Raji (cell line): Measurements from ENCODE around the gene SV2C.

Experiments used
- POLR2A ChIP-seq: IDR thresholded peaks from 2 replicates; pipeline ENCODE4 v1.6.1; 2011; ENCODE audit warnings: low read depth, low read length, control low read depth; ENCODE audit not compliant: insufficient read depth

The SV2C gene

DNA sequence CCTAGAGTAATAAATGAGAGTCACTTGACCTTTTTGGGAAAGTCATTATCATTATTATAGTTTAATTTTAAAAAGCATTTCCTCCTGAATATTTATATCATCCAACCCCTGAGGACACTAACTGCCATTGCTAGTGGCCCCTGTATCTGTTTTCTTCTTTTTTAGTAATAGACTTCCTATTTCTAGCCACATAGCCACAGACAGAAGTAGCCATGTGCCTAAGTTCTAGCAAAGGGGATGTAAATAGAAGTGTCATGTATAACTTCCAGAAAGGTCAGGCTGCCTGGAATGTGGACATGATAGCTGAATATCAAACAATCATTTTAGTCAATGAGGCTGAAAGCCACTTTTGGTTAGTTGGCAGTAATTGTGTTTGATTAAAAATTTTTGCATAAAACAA, 282.4 kb downstream of the SV2C start:
- TF ChIP-seq POLR2A = no peak

GRCh38 chr5:76366596-76366995, 283.4 kb downstream of the SV2C start:
- TF ChIP-seq POLR2A = no peak

GRCh38 chr5:76367623-76368371, 284.6 kb downstream of the SV2C start:
- TF ChIP-seq POLR2A = no peak

DNA sequence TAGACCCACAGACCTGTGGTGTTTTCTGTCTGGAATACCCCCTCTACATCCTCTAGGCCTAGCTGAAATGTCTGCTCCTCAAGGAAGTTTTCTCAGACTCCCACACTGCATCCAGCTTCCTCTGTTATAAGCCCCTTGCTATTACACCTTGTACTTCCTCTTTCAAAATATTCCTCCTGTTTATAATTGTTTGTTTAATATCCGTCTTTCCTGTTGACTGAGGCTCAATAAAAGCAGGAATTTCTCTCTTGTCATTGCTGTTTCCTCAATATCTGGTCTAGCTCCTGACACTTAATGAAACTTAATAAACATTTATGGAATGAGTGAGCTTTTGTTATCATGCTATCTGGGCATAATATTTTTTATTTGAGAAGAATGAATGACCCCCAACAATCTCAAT, 285.8 kb downstream of the SV2C start:
- TF ChIP-seq POLR2A = no peak

DNA sequence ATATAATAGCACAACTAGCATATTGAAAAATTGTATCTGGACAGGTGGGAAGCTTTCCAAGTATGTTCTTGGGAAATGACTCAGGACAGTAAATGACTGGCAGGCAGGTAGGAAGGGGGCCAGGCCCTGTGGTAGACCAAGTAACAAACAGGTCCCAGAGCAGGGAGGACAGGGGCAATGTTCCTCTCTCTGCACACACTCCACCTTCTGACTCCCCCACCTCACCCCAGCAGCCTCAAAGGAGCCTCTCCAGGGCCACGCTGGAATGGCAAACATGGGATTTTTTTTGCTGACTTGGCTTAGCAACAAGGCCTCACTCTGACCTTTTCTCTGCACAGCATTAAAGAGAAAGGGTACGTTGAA, 288.8 kb downstream of the SV2C start:
- TF ChIP-seq POLR2A = no peak

DNA sequence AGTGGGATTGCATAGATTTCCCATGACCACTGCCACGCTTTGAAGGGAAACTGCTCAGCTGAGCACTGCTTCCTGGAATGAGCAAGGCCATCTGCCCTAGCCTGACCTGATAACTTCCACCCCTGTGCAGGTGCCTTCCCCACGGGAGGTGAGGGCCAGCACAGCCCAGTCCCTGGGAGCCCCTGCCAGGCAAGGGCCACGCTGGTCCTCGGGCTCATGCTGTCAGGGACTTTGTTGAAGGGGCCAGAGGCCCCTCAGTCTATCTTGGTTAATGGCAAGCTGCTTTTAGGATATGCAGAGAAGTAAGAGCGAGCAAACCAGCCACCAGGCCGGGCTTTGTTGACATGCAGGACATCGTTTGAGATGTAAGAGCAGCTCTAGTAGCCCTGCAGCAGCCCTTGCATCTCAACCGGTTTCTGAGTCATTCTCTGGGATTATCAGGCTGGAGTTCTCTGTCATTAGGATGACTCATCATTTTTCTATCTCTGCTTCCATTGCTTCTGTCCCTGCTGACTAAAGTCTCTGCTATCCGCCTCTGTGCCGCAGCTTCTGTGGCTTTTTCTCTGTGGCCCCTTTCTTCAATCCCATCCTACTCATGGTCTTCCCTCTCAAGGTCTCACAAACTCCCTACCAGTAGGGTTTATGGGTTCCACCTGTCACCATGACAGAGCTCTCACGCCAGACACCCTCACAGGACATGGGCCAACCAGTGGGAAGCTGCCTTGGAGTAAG, 289.3 kb downstream of the SV2C start:
- TF ChIP-seq POLR2A = no peak

GRCh38 chr5:76376148-76376865, 293.1 kb downstream of the SV2C start:
- TF ChIP-seq POLR2A = no peak

GRCh38 chr5:76376866-76377230, 293.7 kb downstream of the SV2C start:
- no peak for TF ChIP-seq POLR2A

- no peak for TF ChIP-seq POLR2A
Measured at GRCh38 chr5:76378355-76378754, 295.2 kb downstream of the SV2C start.

DNA sequence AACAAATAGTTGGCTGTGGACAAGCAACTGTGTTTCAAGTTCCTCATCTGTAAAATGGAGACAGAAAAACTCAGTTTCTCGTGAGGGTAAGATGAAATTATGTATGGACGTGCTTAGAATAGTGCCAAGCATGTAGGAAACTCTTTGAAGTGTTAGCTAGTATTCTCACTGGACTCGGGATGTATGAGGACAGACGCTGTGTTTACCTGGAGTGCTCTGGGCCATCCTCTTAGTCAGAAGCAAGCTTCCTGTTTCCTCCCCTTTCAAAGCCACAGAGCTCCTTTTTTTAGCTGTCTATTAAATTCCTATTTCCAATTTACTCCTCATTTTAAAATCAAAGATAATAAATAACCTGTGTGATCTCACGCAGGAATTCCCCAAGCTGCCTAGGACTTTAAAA, 296.1 kb downstream of the SV2C start:
- TF ChIP-seq POLR2A = no peak

GRCh38 chr5:76379855-76380254, 296.7 kb downstream of the SV2C start:
- TF ChIP-seq POLR2A = no peak

GRCh38 chr5:76380346-76381066, 297.3 kb downstream of the SV2C start:
- TF ChIP-seq POLR2A = no peak

DNA sequence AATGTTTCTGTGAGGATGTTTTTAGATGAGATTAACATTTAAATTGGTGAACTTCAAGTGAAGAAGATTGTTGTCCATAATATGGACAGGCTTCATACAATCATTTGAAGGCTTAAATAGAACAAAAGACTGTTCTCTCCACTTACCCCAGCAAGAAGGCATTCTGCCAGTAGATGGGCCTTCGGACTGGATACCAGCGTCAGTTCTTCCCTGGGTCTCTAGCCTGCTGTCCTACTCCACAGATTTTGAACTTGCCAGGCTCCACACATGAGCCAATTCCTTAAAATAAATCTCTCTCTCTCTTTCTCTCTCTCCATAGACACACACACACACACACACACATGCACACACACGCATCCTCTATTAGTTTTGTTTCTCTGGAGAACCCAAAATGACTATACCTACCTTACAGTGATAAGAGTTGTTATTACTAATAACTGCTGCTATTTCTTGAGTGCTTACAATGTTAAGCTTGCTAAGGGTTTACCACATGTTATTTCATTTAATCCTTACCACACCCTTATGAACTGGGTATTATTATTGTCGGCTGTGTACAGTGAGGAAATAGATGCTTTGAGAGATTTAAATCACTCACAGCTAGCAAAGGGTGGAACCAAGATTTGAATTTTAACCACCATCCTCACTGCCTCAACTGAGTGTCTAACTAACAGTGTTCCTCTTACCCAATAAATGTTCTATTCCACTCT, 300.1 kb downstream of the SV2C start:
- no peak for TF ChIP-seq POLR2A

DNA sequence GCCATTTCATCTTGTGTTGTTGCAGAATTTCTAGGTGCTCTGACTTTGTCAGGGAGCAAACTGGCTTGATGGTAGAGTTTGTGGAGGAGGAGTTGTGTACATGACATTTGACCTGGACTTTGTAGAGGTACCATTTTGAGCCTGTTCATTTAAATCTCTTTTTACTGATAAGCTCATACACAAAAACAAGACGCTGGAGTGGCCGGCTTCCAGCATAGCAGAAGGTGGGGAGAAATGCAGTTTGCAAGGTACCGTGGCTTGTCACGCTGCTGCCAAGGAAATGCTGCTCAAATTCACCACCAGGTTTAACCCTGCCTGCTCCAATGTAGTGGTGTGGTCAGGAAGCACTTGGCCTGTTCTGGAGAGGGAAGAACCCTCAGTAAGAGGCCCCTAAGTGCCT, 301.0 kb downstream of the SV2C start:
- no peak for TF ChIP-seq POLR2A

DNA sequence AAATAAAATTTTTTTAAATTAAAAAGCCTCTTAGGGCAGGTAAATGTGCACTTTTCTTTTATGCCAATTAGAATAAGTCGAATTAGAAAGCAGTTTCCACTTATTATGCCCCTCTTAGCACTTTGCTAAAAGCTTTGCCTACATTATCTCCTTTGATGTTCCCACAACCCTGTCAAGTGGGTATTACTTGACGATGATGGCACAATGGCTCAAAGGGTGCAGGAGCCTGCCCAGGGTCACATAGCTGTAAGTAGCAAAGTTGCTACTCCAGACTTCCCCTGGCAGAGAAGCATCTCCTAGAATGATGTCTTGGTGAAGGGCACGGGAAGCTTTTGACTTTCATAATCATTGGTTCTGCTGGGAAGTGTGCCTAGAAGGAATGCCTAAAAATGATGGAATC, 301.5 kb downstream of the SV2C start:
- no peak for TF ChIP-seq POLR2A

DNA sequence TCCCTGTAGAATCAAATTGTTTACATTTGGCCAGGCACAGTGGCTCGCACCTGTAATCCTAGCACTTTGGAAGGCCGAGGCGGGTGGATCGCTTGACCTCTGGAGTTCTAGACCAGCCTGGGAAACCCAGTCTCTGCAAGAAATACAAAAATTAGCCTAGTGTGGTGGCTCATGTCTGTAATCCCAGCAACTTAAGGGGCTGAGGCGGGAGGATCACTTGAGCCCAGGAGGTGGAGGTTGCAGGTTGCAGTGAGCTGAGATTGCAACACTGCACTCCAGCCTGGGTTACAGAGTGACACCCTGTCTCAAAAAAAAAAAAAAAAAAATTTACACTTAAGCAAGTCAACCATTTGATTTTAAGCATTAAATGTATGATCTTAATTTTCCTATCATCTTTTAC, 302.4 kb downstream of the SV2C start:
- TF ChIP-seq POLR2A = no peak

DNA sequence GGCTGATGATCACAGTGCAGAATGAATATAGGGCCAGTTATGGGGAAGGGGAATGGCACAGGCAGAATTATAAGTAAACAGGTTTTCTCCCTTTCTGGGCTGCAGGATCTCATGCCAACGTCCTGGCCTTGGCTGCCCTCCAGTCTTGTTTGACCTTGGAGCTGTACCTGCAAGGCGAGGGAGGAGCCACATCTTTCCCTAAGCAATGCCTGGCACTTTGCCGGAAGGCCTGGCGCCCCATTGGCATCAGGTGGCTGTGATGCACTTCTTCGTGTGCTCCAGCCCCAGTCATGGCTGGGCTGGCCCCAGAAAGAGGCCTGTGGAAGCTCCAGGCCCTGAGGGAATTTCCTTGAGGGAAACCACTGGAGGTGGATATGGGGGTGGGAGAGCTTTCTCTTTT, 303.2 kb downstream of the SV2C start:
- TF ChIP-seq POLR2A = no peak
